HG03432 (cell line): ENCODE measurements around the gene C6orf89.
"Not testable (repeated sequence)": the region's sequence is repeated elsewhere in the genome, so short reads cannot be mapped to it uniquely, and the experiment has no call there.

ENCODE experiments used
- ATAC-seq: cut with Tn5 transposase; IDR thresholded peaks from one replicate; pipeline ENCODE4 v1.9.1; 2021; ENCODE audit warnings: mild to moderate bottlenecking, moderate library complexity; ENCODE audit not compliant: unreplicated experiment

The C6orf89 gene

GRCh38 chr6:36945301-36945700, 59.5 kb downstream of the C6orf89 start:
- ATAC-seq, result no peak

- no peak for ATAC-seq
Observed at GRCh38 chr6:36946526-36946925, 60.8 kb downstream of the C6orf89 start.

GRCh38 chr6:36947570-36948351, 62.0 kb downstream of the C6orf89 start:
- no peak for ATAC-seq

- ATAC-seq, result not testable (repeated sequence)
Observed at GRCh38 chr6:36949076-36949475, 63.3 kb downstream of the C6orf89 start.

GRCh38 chr6:36949636-36950035, 63.9 kb downstream of the C6orf89 start:
- ATAC-seq, result no peak

GRCh38 chr6:36953931-36954261, 68.1 kb downstream of the C6orf89 start:
- ATAC-seq, result no peak

GRCh38 chr6:36954262-36954931, 68.6 kb downstream of the C6orf89 start, which contains the start of gene PI16:
Gene PI16, plus strand, starts transcription at chr6:36954738. Its CDS starts 23 bp downstream, at chr6:36954761.
- ATAC-seq, result no peak

GRCh38 chr6:36955136-36955535, 69.4 kb downstream of the C6orf89 start:
- no peak for ATAC-seq

- ATAC-seq, result no peak
Observed at GRCh38 chr6:36955671-36956445, 70.1 kb downstream of the C6orf89 start.

GRCh38 chr6:36956446-36956820, 70.7 kb downstream of the C6orf89 start:
- no peak for ATAC-seq

GRCh38 chr6:36957773-36958271, 72.1 kb downstream of the C6orf89 start:
- no peak for ATAC-seq

GRCh38 chr6:36958775-36959554, 73.2 kb downstream of the C6orf89 start:
- no peak for ATAC-seq

- ATAC-seq, result no peak
Observed at GRCh38 chr6:36959555-36960250, 74.0 kb downstream of the C6orf89 start.

- no peak for ATAC-seq
Observed at GRCh38 chr6:36961441-36962435, 76.0 kb downstream of the C6orf89 start.

GRCh38 chr6:36962874-36963273, 77.1 kb downstream of the C6orf89 start:
- ATAC-seq, result peak; percentile 48

GRCh38 chr6:36963451-36964290, 77.9 kb downstream of the C6orf89 start:
- peak; percentile 63 for ATAC-seq

- no peak for ATAC-seq
Observed at GRCh38 chr6:36964349-36964748, 78.6 kb downstream of the C6orf89 start.

- no peak for ATAC-seq
Observed at GRCh38 chr6:36964908-36965307, 79.2 kb downstream of the C6orf89 start.
